GM12878 (cell line): Measurements from ENCODE around the gene CFAP57. TPM values are rescaled to one million over a fixed set of nuclear protein-coding genes. Genes with fewer than 3 reads are reported as not detected.

Source experiments
- BCL3 ChIP-seq: IDR thresholded peaks from 2 replicates; pipeline ENCODE4 v1.6.1; 2011; ENCODE audit warnings: borderline replicate concordance, low read depth, mild to moderate bottlenecking, moderate library complexity, low read length; ENCODE audit not compliant: insufficient read depth, poor library complexity, severe bottlenecking
- BCLAF1 ChIP-seq: fragments of 450-650 bp; IDR thresholded peaks from 2 replicates; pipeline ENCODE4 v1.6.1; 2017; ENCODE audit warnings: antibody characterized with exemption, mild to moderate bottlenecking, moderate library complexity
- BMI1 ChIP-seq: fragments of 450-650 bp; IDR thresholded peaks from 2 replicates; pipeline ENCODE4 v1.6.1; 2016; ENCODE audit warnings: mild to moderate bottlenecking, moderate library complexity, borderline replicate concordance
- CREB1 ChIP-seq: IDR thresholded peaks from 2 replicates; pipeline ENCODE4 v1.6.1; 2012; ENCODE audit warnings: low read depth, mild to moderate bottlenecking, inconsistent platforms
- CREM ChIP-seq: IDR thresholded peaks from 2 replicates; pipeline ENCODE4 v1.6.1; 2014; ENCODE audit warnings: antibody characterized with exemption, low read depth
- E2F4 ChIP-seq: IDR thresholded peaks from 2 replicates; pipeline ENCODE4 v1.6.1; 2012; ENCODE audit warnings: low read depth, low read length, improper control_type of control experiment
- FOXM1 ChIP-seq: IDR thresholded peaks from 2 replicates; pipeline ENCODE4 v1.6.1; 2012; ENCODE audit warnings: low read depth, mild to moderate bottlenecking, inconsistent platforms, low read length, moderate library complexity
- HDAC6 ChIP-seq: fragments of 200-600 bp; sonication (generic); IDR thresholded peaks from one replicate; pipeline ENCODE4 v1.8.0; 2017; ENCODE audit warnings: antibody characterized with exemption; ENCODE audit not compliant: unreplicated experiment
- NR2C1 ChIP-seq: fragments of 450-650 bp; IDR thresholded peaks from 2 replicates; pipeline ENCODE4 v1.6.1; 2017; ENCODE audit warnings: antibody characterized with exemption, mild to moderate bottlenecking, moderate library complexity
- PAX5 ChIP-seq: IDR thresholded peaks from 2 replicates; pipeline ENCODE4 v1.6.1; 2011; ENCODE audit warnings: low read depth, low read length, borderline replicate concordance
- PKNOX1 ChIP-seq: fragments of 450-650 bp; IDR thresholded peaks from 2 replicates; pipeline ENCODE4 v1.6.1; 2016; ENCODE audit warnings: mild to moderate bottlenecking
- RELA ChIP-seq: fragments of 450-650 bp; IDR thresholded peaks from 2 replicates; pipeline ENCODE4 v1.8.0; 2014; ENCODE audit warnings: borderline replicate concordance; ENCODE audit not compliant: partially characterized antibody
- SKIL ChIP-seq: fragments of 450-650 bp; IDR thresholded peaks from 2 replicates; pipeline ENCODE4 v1.6.1; 2017; ENCODE audit warnings: mild to moderate bottlenecking, low read depth, inconsistent platforms; ENCODE audit not compliant: poor library complexity, severe bottlenecking
- SMARCA5 ChIP-seq: fragments of 450-650 bp; IDR thresholded peaks from 2 replicates; pipeline ENCODE4 v1.6.1; 2017; ENCODE audit warnings: mild to moderate bottlenecking
- SUPT20H ChIP-seq: IDR thresholded peaks from 2 replicates; pipeline ENCODE4 v1.6.1; 2011; ENCODE audit warnings: low read depth, mild to moderate bottlenecking, low read length, moderate library complexity, borderline replicate concordance; ENCODE audit not compliant: control insufficient read depth
- TBL1XR1 ChIP-seq: IDR thresholded peaks from 2 replicates; pipeline ENCODE4 v1.6.1; 2012; ENCODE audit warnings: low read depth, low read length, improper control_type of control experiment
- TCF7 ChIP-seq: IDR thresholded peaks from 2 replicates; pipeline ENCODE4 v1.6.1; 2014; ENCODE audit warnings: antibody characterized with exemption, borderline replicate concordance
- USF2 ChIP-seq: IDR thresholded peaks from 2 replicates; pipeline ENCODE4 v1.6.1; 2011; ENCODE audit warnings: low read depth, low read length, improper control_type of control experiment, borderline replicate concordance
- YBX1 ChIP-seq: fragments of 450-650 bp; IDR thresholded peaks from 2 replicates; pipeline ENCODE4 v1.6.1; 2016; ENCODE audit warnings: antibody characterized with exemption
- polyA plus RNA-seq, 11 experiments: library from polyadenylated mRNA; depleted of rRNA in 4 of 11; unstranded in 6 of 11; stranded (reverse) in 5 of 11; fragments of >200 nt; fragmentation: Nextera tagmentation in 4 of 11; fragmentation: Illumina TruSeq in 1 of 11; extraction: Ambion mirVana in 4 of 11; extraction: Trizol in 1 of 11; gene quantifications; 1 replicate in 1 of 11; 2 replicates in 10 of 11; pipeline versions ENCODE4 v1.2.1 to v1.2.3, GENCODE V29; 2011 to 2016; ENCODE audit warnings: inconsistent platforms in 2 of 11, missing spikeins in 2 of 11, low read depth in 1 of 11
- total RNA-seq, 4 experiments: library from RNA; depleted of rRNA in 3 of 4; stranded (reverse); fragments of >200 nt in 3 of 4; fragmentation: Illumina TruSeq in 1 of 4; extraction: Trizol in 1 of 4; gene quantifications; 2 replicates each; pipeline versions ENCODE4 v1.2.1 to v1.2.3, GENCODE V29; 2013 to 2021

The CFAP57 gene
- total and polyA plus RNA-seq, 10 of the 15 experiments (the other 5 are each of a cell fraction or from before 2014, with no cell fraction given), result 0.45 to 4.8 (median 1.3) TPM

- TF ChIP-seq E2F4 (no peak), SUPT20H (no peak), USF2 (no peak), SMARCA5 (peak; percentile 90), NR2C1 (no peak), CREB1 (no peak), BCLAF1 (no peak), SKIL (peak; percentile 77), CREM (peak; percentile 14; the same call in 1 of the 2 replicates), YBX1 (no peak), PKNOX1 (peak; percentile 52; the same call in 1 of the 2 replicates), BCL3 (no peak), FOXM1 (no peak), TBL1XR1 (no peak), RELA (no peak), TCF7 (no peak), HDAC6 (no peak), BMI1 (no peak), PAX5 (peak; percentile 38; the same call in 1 of the 2 replicates)
Observed at GRCh38 chr1:43220905-43221778, 49.0 kb downstream of the CFAP57 start (continued).
